ENCODE measurements around the gene IL1RAPL1. TPM values are rescaled to one million over a fixed set of nuclear protein-coding genes. Genes with fewer than 3 reads are reported as not detected.

Gene IL1RAPL1
- total RNA-seq, 4 donors from 2014 or later, result 0.78 TPM; not detected in 3

DNA sequence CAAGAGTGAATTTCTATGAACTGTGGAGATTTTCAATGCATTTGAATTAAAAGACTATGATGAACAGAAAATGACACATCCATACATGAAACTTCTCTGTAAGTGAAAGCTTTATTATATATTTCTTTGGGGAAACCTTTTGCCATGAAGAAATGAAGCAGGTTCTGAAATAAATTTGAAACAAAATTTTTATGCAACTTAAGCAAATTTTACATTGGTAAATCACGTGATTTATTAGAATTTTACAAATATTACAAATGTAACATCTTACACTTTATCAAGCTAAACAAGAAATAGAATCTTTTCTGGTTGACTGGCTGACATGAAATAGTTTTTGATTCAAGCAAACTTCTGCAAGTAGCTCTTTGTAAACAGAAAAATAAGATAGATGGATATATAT lies 131.2 kb downstream of the IL1RAPL1 start:
- Histone ChIP-seq H3K4me3 (replicated peaks in 1 of 3) (no peak overlapping the region), H3K4me1 (no peaks in the 10 kb centered on the region), H3K27me3 (no peaks in the 10 kb centered on the region), H3K36me3 (no peaks in the 10 kb centered on the region), H3K9me3 (no peaks in the 10 kb centered on the region), H3K27ac (no peak overlapping the region)
- TF ChIP-seq POLR2A (IDR thresholded peaks at IDR 0.05), result no peak
- TF ChIP-seq, protein P1, sequence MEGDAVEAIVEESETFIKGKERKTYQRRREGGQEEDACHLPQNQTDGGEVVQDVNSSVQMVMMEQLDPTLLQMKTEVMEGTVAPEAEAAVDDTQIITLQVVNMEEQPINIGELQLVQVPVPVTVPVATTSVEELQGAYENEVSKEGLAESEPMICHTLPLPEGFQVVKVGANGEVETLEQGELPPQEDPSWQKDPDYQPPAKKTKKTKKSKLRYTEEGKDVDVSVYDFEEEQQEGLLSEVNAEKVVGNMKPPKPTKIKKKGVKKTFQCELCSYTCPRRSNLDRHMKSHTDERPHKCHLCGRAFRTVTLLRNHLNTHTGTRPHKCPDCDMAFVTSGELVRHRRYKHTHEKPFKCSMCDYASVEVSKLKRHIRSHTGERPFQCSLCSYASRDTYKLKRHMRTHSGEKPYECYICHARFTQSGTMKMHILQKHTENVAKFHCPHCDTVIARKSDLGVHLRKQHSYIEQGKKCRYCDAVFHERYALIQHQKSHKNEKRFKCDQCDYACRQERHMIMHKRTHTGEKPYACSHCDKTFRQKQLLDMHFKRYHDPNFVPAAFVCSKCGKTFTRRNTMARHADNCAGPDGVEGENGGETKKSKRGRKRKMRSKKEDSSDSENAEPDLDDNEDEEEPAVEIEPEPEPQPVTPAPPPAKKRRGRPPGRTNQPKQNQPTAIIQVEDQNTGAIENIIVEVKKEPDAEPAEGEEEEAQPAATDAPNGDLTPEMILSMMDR (IDR thresholded peaks at IDR 0.05), result no peak
- intact Hi-C loops (cut with DNase I), result no loop called here
- 84 to 94% methylated on average over 1 of the region's 1 CpG for WGBS, 2 donors
- no peak for DNase-seq

DNA sequence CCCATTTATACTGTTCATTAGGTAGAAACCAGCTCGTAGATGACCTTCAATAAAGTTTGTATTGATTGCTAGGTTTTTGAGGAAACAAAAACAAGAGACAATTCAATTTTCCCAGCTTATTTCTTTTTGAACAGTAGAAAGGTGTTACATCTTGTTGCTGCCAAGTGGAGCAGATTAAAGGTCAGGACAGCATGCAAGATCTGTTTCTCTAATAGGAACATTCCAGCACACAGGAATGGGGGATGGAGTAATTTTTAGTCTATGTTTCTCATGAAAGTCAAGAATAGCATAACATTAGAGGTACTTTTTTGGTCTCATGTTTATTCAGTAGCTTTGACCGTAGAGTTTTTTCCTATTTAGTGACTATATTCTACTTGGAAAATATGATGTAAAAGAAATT lies 132.4 kb downstream of the IL1RAPL1 start:
- 86 to 88% methylated on average over 2 of the region's 2 CpGs for WGBS, 2 donors

DNA sequence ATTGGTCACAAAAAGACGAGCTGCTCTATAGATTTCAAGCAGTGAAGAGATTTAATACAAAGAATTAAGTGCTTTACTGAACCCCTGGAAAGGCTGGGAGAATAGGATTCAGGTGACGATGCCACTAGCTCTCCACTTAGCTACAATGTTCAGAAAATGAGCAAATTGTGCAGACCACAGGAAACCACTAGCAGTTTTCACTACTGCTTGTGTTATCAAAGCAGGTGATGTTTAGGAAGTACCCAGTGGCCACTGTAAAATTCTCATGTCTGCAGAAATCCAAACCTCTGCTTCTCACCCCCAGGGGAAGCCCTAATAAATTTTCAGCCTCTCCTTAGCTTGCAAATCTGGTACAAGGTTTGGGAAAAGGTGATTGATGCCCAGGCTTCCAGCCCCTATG lies 165.1 kb downstream of the IL1RAPL1 start:
- Histone ChIP-seq H3K27ac (no peak overlapping the region), H3K36me3 (no peaks in the 10 kb centered on the region), H3K27me3 (no peaks in the 10 kb centered on the region), H3K9me3 (no peaks in the 10 kb centered on the region), H3K4me1 (no peaks in the 10 kb centered on the region), H3K4me3 (replicated peaks in 1 of 3) (no peak overlapping the region)
- no peak for TF ChIP-seq POLR2A (IDR thresholded peaks at IDR 0.05)
- TF ChIP-seq, protein P1 (IDR thresholded peaks at IDR 0.05), result no peak
- DNase-seq, result no peak
- intact Hi-C loops (cut with DNase I), result no loop called here
- 91 to 93% methylated on average over 2 of the region's 2 CpGs for WGBS, 2 donors

More for the DNA sequence above, 132.4 kb downstream of the IL1RAPL1 start:
- no peaks in the 10 kb centered on the region for H3K9me3 ChIP-seq
- TF ChIP-seq, protein P1 (IDR thresholded peaks at IDR 0.05), result no peak
- TF ChIP-seq POLR2A (IDR thresholded peaks at IDR 0.05), result no peak
- no peaks in the 10 kb centered on the region for H3K4me1 ChIP-seq
- H3K27me3 ChIP-seq, result no peaks in the 10 kb centered on the region
- no peak overlapping the region for H3K4me3 ChIP-seq (replicated peaks in 1 of 3)
- DNase-seq, result no peak
- intact Hi-C loops (cut with DNase I), result no loop called here
- H3K27ac ChIP-seq, result no peak overlapping the region
- H3K36me3 ChIP-seq, result no peaks in the 10 kb centered on the region

DNA sequence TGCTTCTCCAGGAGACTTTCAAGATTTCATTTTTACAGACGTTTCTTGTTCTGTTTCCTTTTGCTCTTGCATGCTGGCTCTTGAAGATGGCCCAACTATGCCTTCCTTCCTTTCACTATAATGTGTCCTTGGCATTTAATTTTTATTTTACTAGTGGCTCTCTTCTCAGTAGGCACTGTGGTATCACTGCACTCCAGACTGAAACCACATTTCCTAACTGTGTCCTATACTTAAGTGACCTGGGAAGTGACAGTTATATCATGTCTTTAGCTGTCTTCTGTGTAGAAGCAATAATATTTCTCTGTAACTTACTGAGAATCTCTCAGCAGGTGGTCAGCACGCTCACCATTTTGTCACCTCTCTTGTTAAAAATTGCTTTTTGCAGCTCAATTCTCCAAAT lies 168.9 kb downstream of the IL1RAPL1 start:
- Histone ChIP-seq H3K4me1 (no peaks in the 10 kb centered on the region), H3K27me3 (no peaks in the 10 kb centered on the region), H3K36me3 (no peaks in the 10 kb centered on the region), H3K4me3 (replicated peaks in 1 of 3) (no peak overlapping the region), H3K9me3 (no peaks in the 10 kb centered on the region), H3K27ac (no peak overlapping the region)
- DNase-seq, result no peak
- intact Hi-C loops (cut with DNase I), result no loop called here
- TF ChIP-seq POLR2A (IDR thresholded peaks at IDR 0.05), result no peak
- TF ChIP-seq, protein P1 (IDR thresholded peaks at IDR 0.05), result no peak
- 55 to 67% methylated on average over 2 of the region's 2 CpGs for WGBS, 2 donors

DNA sequence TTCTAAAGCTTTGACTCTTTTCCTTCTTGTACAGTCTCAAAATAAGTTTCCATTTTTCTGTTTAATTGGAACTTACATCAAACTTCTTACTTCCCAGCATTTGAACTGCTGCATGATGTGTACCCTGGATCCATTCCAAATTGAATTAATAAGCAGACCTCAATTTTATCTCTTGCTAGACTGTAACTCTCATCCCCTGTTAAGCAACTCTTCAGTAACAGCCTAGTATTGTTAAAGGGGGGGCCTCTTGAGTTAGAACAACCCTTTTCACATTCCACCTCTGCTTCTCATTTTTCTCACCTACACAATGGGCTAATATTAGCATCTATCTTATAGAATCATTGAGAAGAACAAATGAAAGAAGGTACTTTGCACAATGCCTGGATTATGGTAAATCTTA lies 169.4 kb downstream of the IL1RAPL1 start:
- H3K36me3 ChIP-seq, result no peaks in the 10 kb centered on the region
- intact Hi-C loops (cut with DNase I), result no loop called here
- DNase-seq, result no peak
- no peaks in the 10 kb centered on the region for H3K27me3 ChIP-seq
- no peak overlapping the region for H3K4me3 ChIP-seq (replicated peaks in 1 of 3)
- no peak overlapping the region for H3K27ac ChIP-seq
- no peaks in the 10 kb centered on the region for H3K4me1 ChIP-seq
- TF ChIP-seq, protein P1 (IDR thresholded peaks at IDR 0.05), result no peak
- no peak for TF ChIP-seq POLR2A (IDR thresholded peaks at IDR 0.05)
- H3K9me3 ChIP-seq, result no peaks in the 10 kb centered on the region

Data from thyroid gland (tissue), 4 donors.